Measurements from ENCODE around the gene IFNA2. TPM values are rescaled to one million over a fixed set of nuclear protein-coding genes. Genes with fewer than 3 reads are reported as not detected.

Gene IFNA2
- total and polyA plus RNA-seq, 2 experiments from 2014 or later: not detected

DNA sequence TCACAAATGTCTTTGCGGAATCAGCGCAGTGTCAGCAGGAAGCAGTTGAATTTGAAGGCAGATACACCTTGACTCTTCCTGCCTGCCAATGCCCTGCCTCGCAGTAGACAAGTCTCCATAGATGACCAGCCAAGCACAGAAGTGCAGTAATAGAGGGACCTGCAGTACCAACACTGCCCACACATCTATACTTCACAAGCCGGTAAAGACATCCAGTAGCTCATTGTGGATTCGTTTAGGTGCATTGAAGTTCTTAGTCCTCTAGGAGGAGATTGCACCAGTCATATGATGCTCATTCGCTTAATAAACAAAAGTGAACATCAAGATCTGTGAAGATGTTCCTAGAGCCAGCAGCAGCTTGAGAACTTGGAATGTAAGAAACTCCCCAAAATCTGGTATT, 7.1 kb upstream of the IFNA2 start:
- Histone ChIP-seq H3F3A (replicated peaks; ENCODE audit: low read depth) (no peaks in the 10 kb centered on the region), H2AFZ (no peak overlapping the region), H3K4me2 (no peak overlapping the region), H3K79me2 (replicated peaks; ENCODE audit: insufficient read depth) (no peaks in the 10 kb centered on the region), H3K4me1 (ENCODE audit: insufficient read depth) (no peaks in the 10 kb centered on the region), H4K20me1 (replicated peaks; ENCODE audit: insufficient read depth) (no peaks in the 10 kb centered on the region), H3K27me3 (ENCODE audit: insufficient read depth) (peaks cover 23% of the 10 kb centered on the region), H3K9me2 (ENCODE audit: insufficient read depth) (no peaks in the 10 kb centered on the region), H3K4me3 (no peak overlapping the region), H3K27ac (ENCODE audit: low read depth) (no peak overlapping the region), H3K36me3 (ENCODE audit: insufficient read depth) (no peaks in the 10 kb centered on the region)
- DNase-seq (ENCODE audit: low spot score) (peak; percentile 73), ATAC-seq (peak; percentile 91)
- Mint-ChIP-seq H3K36me3 (ENCODE audit: low read depth) (no peaks in the 10 kb centered on the region), H3K4me1 (peaks cover 4% of the 10 kb centered on the region), H3K27ac (no peak overlapping the region), H3K4me3 (no peak overlapping the region), H3K9me3 (no peaks in the 10 kb centered on the region), H3K27me3 (ENCODE audit: insufficient read depth, low read depth, poor library complexity) (peaks cover 3% of the 10 kb centered on the region)
- TF ChIP-seq CTCF (conservative IDR thresholded peaks at IDR 0.05; ENCODE audit: low read depth in 2 of 2): peak in 1 of 2 experiments; percentile 47; a peak in 2 of 4 replicates
- no peak for TF ChIP-seq EZH2phosphoT487 (IDR thresholded peaks at IDR 0.05; ENCODE audit: unreplicated experiment)
- TF ChIP-seq NANOG (IDR thresholded peaks at IDR 0.05; ENCODE audit: borderline replicate concordance): no peak
- TF ChIP-seq, protein P1, sequence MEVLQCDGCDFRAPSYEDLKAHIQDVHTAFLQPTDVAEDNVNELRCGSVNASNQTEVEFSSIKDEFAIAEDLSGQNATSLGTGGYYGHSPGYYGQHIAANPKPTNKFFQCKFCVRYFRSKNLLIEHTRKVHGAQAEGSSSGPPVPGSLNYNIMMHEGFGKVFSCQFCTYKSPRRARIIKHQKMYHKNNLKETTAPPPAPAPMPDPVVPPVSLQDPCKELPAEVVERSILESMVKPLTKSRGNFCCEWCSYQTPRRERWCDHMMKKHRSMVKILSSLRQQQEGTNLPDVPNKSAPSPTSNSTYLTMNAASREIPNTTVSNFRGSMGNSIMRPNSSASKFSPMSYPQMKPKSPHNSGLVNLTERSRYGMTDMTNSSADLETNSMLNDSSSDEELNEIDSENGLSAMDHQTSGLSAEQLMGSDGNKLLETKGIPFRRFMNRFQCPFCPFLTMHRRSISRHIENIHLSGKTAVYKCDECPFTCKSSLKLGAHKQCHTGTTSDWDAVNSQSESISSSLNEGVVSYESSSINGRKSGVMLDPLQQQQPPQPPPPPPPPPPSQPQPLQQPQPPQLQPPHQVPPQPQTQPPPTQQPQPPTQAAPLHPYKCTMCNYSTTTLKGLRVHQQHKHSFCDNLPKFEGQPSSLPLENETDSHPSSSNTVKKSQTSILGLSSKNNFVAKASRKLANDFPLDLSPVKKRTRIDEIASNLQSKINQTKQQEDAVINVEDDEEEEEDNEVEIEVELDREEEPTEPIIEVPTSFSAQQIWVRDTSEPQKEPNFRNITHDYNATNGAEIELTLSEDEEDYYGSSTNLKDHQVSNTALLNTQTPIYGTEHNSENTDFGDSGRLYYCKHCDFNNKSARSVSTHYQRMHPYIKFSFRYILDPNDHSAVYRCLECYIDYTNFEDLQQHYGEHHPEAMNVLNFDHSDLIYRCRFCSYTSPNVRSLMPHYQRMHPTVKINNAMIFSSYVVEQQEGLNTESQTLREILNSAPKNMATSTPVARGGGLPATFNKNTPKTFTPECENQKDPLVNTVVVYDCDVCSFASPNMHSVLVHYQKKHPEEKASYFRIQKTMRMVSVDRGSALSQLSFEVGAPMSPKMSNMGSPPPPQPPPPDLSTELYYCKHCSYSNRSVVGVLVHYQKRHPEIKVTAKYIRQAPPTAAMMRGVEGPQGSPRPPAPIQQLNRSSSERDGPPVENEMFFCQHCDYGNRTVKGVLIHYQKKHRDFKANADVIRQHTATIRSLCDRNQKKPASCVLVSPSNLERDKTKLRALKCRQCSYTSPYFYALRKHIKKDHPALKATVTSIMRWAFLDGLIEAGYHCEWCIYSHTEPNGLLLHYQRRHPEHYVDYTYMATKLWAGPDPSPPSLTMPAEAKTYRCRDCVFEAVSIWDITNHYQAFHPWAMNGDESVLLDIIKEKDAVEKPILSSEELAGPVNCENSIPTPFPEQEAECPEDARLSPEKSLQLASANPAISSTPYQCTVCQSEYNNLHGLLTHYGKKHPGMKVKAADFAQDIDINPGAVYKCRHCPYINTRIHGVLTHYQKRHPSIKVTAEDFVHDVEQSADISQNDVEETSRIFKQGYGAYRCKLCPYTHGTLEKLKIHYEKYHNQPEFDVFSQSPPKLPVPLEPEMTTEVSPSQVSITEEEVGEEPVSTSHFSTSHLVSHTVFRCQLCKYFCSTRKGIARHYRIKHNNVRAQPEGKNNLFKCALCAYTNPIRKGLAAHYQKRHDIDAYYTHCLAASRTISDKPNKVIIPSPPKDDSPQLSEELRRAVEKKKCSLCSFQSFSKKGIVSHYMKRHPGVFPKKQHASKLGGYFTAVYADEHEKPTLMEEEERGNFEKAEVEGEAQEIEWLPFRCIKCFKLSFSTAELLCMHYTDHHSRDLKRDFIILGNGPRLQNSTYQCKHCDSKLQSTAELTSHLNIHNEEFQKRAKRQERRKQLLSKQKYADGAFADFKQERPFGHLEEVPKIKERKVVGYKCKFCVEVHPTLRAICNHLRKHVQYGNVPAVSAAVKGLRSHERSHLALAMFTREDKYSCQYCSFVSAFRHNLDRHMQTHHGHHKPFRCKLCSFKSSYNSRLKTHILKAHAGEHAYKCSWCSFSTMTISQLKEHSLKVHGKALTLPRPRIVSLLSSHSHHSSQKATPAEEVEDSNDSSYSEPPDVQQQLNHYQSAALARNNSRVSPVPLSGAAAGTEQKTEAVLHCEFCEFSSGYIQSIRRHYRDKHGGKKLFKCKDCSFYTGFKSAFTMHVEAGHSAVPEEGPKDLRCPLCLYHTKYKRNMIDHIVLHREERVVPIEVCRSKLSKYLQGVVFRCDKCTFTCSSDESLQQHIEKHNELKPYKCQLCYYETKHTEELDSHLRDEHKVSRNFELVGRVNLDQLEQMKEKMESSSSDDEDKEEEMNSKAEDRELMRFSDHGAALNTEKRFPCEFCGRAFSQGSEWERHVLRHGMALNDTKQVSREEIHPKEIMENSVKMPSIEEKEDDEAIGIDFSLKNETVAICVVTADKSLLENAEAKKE (CRISPR knock-in tag; IDR thresholded peaks at IDR 0.05): 0 out of 2 replicates have a peak, but pooled peaks have one; percentile 30
